Ishikawa (cell line): ENCODE results near the gene RNF151.

Experiments
- CEBPB ChIP-seq: IDR thresholded peaks from 2 replicates; pipeline ENCODE4 v1.6.1; 2012
- CREB1 ChIP-seq: IDR thresholded peaks from 2 replicates; pipeline ENCODE4 v1.6.1; 2012; ENCODE audit warnings: low read depth
- EGR1 ChIP-seq: IDR thresholded peaks from 2 replicates; pipeline ENCODE4 v1.6.1; 2012
- EP300 ChIP-seq: IDR thresholded peaks from 2 replicates; pipeline ENCODE4 v1.6.1; 2012; ENCODE audit warnings: borderline replicate concordance
- FOXM1 ChIP-seq: IDR thresholded peaks from 2 replicates; pipeline ENCODE4 v1.6.1; 2012; ENCODE audit warnings: low read depth, borderline replicate concordance
- MAX ChIP-seq: IDR thresholded peaks from 2 replicates; pipeline ENCODE4 v1.6.1; 2012
- NFIC ChIP-seq: IDR thresholded peaks from 2 replicates; pipeline ENCODE4 v1.6.1; 2012
- RAD21 ChIP-seq: IDR thresholded peaks from 2 replicates; pipeline ENCODE4 v1.6.1; 2012; ENCODE audit warnings: low read depth
- REST ChIP-seq: IDR thresholded peaks from 2 replicates; pipeline ENCODE4 v1.6.1; 2012; ENCODE audit warnings: low read depth, mild to moderate bottlenecking
- TAF1 ChIP-seq: IDR thresholded peaks from 2 replicates; pipeline ENCODE4 v1.6.1; 2012; ENCODE audit warnings: low read depth, mild to moderate bottlenecking
- TCF12 ChIP-seq: IDR thresholded peaks from 2 replicates; pipeline ENCODE4 v1.6.1; 2012; ENCODE audit warnings: low read depth
- TEAD4 ChIP-seq: IDR thresholded peaks from 2 replicates; pipeline ENCODE4 v1.6.1; 2012
- USF1 ChIP-seq: IDR thresholded peaks from 2 replicates; pipeline ENCODE4 v1.6.1; 2012
- YY1 ChIP-seq: IDR thresholded peaks from 2 replicates; pipeline ENCODE4 v1.6.1; 2012; ENCODE audit warnings: low read depth
- ZBTB7A ChIP-seq: IDR thresholded peaks from 2 replicates; pipeline ENCODE4 v1.6.1; 2012; ENCODE audit warnings: low read depth

RNF151 gene

GRCh38 chr16:1991948-1992703, 25.5 kb downstream of the RNF151 start:
- no peak for TF ChIP-seq CREB1
- TF ChIP-seq MAX: peak; percentile 97

GRCh38 chr16:1992704-1993317, 26.2 kb downstream of the RNF151 start:
- no peak for TF ChIP-seq REST
- no peak for TF ChIP-seq TAF1
- no peak for TF ChIP-seq EGR1
- no peak for TF ChIP-seq CREB1
- TF ChIP-seq NFIC: no peak
- no peak for TF ChIP-seq FOXM1
- TF ChIP-seq RAD21: no peak
- TF ChIP-seq EP300: no peak
- no peak for TF ChIP-seq CEBPB
- TF ChIP-seq TCF12: no peak
- TF ChIP-seq USF1: no peak
- TF ChIP-seq ZBTB7A: no peak

- TF ChIP-seq USF1 (no peak), TCF12 (0 out of 2 replicates have a peak, but pooled peaks have one; percentile 30), CEBPB (peak; percentile 56; the same call in 1 of the 2 replicates), NFIC (peak; percentile 65), TAF1 (no peak), ZBTB7A (no peak), YY1 (peak; percentile 74), FOXM1 (no peak), TEAD4 (peak; percentile 69), EP300 (0 out of 2 replicates have a peak, but pooled peaks have one; percentile 16), MAX (no peak), REST (no peak), CREB1 (no peak), RAD21 (no peak), EGR1 (no peak)
Observed at GRCh38 chr16:1993731-1994131, 27.1 kb downstream of the RNF151 start.

- TF ChIP-seq CREB1 (no peak), EP300 (no peak)
Observed at GRCh38 chr16:1997494-1998359, 31.1 kb downstream of the RNF151 start.

GRCh38 chr16:1998360-1998835, 31.7 kb downstream of the RNF151 start:
- TF ChIP-seq YY1: no peak
- no peak for TF ChIP-seq FOXM1
- TF ChIP-seq CREB1: no peak
- no peak for TF ChIP-seq USF1
- TF ChIP-seq TCF12: no peak
- TF ChIP-seq REST: no peak
- no peak for TF ChIP-seq ZBTB7A
- TF ChIP-seq RAD21: no peak
- no peak for TF ChIP-seq EGR1
- no peak for TF ChIP-seq TAF1
